GM10266 (cell line): ENCODE measurements around the gene PDC.
"Not testable (repeated sequence)": the region's sequence is repeated elsewhere in the genome, so short reads cannot be mapped to it uniquely, and the experiment has no call there.

Experiments used
- DNase-seq: peaks from one replicate; pipeline ENCODE4 v3.0.0; 2012; ENCODE audit errors: extremely low spot score
- TF ChIP-seq, protein P1 (sequence below): IDR thresholded peaks from 2 replicates; pipeline ENCODE4 v1.5.1; 2012; ENCODE audit warnings: mild to moderate bottlenecking, low read depth; ENCODE audit not compliant: control insufficient read depth, insufficient read depth; ENCODE audit errors: missing control alignments

The PDC gene

DNA sequence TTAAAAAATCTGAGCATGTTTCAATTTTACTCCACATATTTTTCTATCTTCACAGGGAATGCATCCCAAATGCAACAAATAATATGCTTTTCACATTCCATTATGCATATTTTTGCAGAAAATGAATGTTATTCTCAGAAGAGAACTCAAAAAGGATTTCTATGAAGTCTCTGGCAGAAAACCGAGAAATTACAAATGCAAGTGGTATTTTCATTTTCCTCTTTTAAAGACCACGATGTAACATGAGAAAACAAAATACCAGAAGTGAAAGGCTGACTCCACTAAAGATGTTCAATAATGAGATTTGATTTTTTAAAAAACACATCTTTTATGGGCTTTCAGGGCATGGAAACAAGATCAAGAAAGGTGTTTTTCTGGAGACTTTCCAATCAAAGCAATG is 5.0 kb upstream of the PDC start:
- TF ChIP-seq, protein P1, sequence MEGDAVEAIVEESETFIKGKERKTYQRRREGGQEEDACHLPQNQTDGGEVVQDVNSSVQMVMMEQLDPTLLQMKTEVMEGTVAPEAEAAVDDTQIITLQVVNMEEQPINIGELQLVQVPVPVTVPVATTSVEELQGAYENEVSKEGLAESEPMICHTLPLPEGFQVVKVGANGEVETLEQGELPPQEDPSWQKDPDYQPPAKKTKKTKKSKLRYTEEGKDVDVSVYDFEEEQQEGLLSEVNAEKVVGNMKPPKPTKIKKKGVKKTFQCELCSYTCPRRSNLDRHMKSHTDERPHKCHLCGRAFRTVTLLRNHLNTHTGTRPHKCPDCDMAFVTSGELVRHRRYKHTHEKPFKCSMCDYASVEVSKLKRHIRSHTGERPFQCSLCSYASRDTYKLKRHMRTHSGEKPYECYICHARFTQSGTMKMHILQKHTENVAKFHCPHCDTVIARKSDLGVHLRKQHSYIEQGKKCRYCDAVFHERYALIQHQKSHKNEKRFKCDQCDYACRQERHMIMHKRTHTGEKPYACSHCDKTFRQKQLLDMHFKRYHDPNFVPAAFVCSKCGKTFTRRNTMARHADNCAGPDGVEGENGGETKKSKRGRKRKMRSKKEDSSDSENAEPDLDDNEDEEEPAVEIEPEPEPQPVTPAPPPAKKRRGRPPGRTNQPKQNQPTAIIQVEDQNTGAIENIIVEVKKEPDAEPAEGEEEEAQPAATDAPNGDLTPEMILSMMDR = no peak
- DNase-seq = no peak

- not testable (repeated sequence) for DNase-seq
Observed at GRCh38 chr1:186465491-186465890, 4.6 kb upstream of the PDC start.

DNA sequence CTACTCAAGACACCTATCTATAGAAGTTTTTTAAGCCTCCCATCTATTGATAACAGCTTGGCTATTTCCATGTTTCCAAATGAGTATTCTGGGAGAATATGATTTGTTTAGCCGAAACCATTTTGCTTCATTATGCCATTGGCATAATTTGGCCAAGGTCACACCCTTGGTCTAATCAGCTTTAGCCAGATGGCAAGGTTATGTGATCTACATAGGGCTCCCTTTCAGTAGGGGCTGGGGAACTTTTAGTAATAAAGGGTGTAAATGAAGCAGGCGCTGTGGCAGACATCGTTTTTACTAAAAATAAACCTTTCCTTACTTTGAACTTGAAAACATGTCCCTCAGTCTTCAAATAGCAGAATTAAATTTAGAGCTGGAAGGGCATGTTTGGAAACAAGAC is 3.0 kb upstream of the PDC start:
- no peak for DNase-seq
- TF ChIP-seq, protein P1 = no peak

GRCh38 chr1:186463511-186463910 is 2.6 kb upstream of the PDC start:
- TF ChIP-seq, protein P1 = no peak
- no peak for DNase-seq

GRCh38 chr1:186459161-186459560 is 1.8 kb downstream of the PDC start:
- not testable (repeated sequence) for DNase-seq

GRCh38 chr1:186456729-186457255 is 4.1 kb downstream of the PDC start:
- TF ChIP-seq, protein P1 = no peak
- no peak for DNase-seq

DNA sequence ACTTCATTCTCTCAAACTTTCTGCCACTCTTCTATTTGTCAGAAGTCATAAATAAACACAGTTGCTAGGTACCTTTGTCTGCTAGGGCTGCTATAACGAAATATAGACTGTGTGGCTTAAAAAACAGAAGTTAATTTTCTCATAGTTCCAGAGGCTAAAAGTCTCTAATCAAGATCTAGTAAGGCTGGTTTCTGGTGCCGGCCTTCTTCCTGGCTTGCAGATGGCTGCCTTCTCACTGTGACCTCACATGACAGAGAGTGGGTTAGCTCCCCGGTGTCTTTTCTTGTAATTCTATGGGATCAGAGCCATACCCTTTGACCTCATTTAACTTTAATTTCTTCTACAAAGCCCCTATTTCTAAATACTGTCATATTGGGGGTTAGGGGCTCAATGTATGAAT is 5.9 kb downstream of the PDC start:
- DNase-seq = no peak
- TF ChIP-seq, protein P1 = no peak

DNA sequence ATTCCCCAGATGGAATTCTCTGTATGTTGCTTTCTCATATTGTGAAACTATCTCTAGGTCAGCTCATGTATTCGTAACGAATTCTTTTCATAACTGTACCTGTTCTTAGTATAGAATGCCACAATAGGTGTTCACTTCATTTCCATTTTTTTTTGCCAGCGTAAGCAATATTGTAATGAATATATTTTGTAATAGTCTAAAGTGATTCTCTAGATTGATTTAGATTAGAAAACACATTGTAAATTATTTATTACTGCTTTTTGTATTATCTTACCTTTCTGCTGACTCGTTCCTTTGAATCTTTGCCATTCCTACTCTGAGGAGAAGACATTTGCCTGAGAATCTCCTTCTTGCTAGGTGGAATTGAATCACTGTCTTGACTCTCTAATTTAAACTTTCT is 14.8 kb downstream of the PDC start:
- TF ChIP-seq, protein P1 = no peak

More for the DNA sequence above, 14.8 kb downstream of the PDC start:
- DNase-seq = no peak
